GM18508 (cell line): ENCODE data around the gene CEL.

ENCODE experiments used
- ATAC-seq: cut with Tn5 transposase; IDR thresholded peaks from one replicate; pipeline ENCODE4 v1.9.1; 2021; ENCODE audit warnings: moderate number of reproducible peaks; ENCODE audit not compliant: insufficient read depth, unreplicated experiment

CEL gene

DNA sequence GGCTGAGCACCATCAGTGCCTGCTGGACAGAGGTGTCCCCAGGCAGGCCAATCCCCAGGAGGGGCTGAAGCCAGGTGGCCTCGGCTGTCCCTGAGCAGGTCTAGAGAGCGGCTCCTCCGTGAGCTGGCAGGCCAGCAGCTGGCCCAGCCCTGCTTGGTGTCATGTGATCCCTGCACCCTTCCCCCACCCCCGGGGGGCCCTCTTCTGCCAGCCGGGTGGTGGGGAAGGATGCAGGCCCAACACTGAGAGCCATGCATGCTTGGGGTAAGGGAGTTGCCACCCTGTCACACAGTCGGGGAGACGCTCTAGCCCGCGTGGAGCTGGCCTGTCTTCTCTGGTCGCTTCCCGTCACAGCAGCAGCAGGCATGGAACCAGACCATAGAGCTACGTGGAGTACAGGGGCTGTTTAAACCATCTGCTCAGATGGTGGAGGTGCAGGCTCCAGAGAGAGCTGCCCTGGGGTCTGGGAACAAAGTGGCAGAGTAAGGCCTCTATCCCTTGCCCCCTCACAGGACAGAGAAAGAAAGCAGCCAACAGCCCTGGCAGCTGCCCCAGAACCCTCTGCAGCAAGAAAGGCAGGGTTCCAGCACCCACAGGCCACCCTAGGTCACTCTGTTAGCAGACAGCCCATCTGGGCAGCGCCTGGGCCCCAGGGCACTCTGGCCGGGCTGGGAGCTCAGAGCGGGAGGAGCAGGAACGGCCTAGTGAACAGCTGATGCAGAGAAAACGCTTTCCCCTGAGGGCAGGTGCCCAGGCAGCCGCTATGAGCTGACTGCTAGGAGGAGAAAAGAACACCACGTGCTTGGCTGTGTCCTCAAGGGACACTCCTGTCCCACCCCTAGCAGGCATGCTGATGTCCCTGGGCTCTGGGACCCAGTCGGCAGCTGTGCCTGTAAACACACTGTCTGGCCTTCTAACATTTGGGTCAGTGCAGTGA is 52.4 kb downstream of the CEL start:
- no peak for ATAC-seq

DNA sequence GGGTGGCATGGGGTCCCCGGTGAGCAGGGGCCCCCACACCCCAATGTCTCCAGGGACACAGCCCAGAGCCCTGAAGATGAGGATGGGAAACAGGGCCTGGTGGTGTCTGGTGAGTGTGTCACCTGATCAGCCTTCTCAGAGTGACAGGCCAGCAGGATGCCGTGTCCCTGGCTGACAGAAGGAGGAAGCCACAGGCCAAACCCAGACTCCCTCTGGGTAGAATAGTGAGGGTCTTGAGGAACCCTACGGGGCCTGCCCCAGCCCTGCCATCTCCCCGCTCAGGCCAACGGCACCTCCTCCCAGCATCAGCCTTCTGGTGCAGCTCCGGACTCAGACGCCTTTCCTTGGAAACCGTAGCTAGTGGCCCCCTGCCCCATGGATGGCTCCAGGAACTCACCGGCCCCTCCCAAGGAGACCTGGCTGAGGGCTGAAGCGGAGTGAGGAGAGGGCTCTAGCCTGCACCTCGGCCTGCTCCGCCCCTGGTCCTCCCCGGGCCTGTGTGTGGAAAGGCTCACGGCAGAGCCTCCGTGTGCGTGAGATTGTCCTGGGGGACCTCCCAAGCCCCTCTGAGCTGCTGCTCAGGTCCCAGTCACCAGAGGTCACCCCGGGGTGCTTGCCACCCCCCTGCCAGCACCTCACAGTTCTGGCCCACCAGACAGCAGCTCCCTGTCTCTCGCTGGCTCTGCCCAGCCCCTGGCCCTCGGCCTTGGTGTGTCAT is 53.3 kb downstream of the CEL start:
- no peak for ATAC-seq

DNA sequence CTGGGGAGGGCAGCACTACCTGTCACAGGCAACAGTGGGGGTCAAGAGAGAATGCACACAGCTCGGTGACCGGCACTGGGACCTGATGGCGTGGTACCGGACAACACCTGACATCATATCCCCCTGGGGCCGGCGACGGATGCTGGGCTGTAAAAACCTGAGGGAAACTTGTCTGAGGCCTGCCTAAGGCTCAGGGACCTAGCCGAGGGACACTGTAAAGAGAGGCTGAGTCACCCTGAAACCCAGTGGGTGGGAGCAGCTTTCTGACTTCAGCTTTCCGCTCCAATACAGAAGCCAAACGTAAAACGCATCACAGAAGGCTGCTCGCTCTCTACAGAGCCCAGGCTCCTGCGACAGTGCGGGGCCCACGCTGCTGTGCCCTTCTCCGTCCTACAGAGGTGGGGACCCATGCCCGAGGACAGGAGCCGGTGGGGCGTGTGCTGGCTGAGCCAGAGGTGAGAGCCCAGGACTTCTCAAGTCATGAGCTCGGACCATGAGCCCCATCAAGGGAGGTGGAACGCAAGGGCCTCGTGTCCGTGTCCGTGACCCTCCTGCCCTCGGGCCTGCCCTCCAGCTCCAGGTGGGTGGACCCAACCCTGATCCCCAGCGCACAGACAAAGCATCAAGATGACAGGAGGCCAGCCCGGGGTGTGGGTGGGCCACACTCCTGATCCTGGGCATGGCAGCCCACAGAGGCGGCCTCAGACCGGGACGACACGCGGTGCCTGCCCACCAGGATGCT is 54.0 kb downstream of the CEL start:
- ATAC-seq = peak; percentile 51

DNA sequence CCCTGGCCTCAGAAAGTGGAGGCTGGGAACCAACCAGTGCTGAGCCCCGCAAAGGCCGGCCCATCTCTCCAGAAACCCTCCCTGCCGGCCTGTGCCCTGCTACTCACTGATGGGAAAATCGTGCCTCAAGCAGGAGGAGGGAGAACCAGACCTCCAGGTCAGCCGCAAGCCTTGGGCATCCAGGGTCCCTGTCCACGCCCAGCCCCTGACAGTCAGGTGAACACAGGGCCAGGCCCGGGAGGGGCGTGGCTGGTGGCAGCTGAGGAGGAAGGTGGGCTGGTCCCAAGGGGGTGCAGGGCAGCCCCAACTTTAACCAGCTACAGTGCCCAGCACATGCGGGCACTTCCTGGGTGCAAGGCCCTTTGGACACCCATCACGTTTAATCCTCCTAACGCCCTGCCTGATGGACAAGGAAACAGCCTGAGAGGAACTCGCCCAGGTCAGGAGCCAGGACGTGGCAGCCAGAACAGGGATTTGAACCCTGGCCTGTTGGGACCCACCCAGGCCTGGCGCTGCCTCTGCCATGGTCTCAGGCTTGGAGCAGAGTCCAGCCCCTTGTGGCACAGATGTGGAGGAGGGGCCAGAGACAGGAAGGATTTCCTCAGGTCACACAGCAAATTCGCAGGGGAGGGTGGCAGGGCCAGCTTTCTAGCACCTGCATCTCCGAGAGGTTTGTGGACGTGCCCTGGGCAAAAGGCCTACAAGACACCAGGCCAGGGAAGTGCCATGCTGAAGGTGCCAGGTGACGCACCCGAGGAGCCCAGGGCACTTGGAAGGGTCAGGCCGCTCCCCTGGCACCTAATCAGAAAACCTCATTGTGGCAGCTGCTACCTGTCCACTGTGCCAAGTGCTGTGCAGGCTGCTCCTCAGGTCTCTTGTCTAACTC is 54.8 kb downstream of the CEL start:
- ATAC-seq = no peak

DNA sequence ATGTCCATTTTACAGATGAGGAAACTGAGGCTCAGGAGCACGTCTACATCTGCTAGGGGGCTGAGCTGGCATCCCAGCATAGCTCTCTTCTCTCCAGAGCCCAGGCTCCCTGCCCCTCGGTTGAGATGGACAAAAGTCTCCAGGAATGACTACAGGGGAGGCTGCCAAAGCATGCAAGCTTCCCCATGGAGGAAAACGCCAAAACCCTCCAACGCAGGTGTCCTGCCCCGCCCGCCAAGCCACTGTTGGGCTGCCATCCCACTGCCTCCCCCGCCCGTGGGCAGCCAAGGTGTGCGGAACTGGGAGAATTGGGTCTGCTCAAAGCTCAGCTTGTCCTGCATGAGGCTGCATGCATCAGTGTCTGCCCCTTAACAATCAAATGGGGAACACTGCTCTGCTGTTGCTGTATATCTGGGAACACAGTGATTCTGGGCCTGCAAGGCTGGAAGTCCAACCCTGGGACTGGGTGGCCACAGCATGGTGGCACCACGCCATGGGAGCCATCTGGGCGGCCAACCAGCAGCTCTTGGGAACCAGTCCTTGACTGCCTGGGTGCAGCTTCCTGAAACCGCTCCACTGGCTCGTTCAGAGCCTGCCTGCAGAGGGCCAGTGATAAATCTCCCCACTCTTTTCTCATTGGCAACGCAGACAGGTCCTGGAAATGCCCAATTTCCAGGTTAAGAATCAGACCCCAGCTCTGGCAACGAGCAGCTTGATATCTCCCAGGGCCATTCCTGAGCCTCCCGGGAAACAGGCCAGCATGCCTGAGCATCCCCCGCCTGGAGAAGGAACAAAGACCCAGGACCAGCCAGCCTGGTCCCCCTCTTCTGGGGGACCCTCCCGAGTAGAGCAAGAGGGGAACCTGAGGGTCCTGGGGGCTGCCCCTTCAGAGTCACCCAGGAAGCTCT is 55.7 kb downstream of the CEL start:
- no peak for ATAC-seq

DNA sequence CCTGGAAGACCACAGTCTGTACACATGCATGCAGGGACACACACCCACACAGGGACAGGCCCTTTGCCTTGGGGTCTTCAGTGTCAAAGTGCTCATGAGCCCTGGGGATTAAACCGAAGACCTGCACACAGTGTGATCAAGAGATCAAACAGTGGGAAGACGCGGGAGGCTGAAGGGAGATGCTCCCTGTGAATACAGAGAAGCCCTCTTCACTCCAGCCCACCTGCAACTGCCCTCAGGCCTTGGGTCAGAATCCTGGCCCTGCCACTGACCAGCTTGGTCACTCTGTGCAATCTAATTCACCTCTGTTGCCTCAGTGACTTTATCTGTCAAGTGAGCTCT is 56.4 kb downstream of the CEL start:
- no peak for ATAC-seq

DNA sequence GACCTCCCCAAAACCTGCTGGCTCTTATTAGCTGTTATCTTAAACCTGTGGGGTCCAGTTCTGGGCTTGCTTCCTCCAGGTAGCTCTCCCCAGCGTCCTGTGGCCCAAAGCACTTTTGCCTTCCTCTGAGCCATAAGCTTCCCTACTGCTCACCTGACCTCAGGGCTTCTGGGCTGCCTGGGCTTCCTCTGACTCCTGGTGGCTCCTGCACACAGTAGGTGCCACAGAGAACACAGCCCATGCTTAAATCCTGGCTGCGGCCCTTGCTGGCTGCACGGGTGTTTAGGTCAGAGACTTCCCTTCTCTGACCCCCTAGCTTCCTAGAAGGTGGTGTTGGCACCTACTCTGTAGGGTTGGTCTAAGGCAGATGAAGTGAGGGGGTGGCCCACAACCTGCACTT is 56.8 kb downstream of the CEL start:
- no peak for ATAC-seq

DNA sequence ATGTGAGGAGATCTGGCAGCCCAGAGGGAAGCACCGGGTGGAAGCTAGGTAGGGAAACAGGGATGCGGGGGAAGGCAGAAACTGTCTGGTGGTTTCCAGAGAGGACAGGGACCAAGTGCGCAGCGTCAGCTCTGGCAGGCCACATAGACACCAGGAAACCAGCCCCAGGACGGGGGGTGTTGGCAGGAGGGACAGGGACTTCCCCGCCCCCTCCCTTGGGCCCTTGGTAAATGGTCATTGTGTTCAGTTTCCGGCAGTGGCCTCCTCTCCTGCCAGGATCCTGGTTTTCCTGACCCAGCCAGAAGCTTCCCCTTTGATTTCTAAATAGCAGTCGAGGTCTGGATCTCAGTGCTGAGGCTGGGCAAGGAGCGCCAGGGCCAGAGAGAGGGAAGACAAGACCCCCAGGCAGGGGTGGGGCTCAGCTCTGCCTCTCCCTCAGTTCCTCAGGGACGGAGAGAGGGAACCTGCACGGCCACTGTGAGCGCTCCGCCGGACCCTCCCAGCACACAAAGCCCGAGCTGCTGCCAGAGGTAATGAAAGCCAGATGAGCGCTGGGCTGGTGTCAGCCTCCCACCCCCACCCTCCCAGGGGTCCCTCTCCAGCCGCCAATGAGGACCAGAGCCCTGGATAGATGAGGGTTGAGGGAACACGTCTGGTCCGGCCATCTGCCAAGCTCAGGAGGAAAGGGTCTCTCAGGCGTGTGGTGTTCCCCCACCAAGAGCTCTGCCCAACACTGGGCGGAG is 57.5 kb downstream of the CEL start:
- ATAC-seq = no peak

DNA sequence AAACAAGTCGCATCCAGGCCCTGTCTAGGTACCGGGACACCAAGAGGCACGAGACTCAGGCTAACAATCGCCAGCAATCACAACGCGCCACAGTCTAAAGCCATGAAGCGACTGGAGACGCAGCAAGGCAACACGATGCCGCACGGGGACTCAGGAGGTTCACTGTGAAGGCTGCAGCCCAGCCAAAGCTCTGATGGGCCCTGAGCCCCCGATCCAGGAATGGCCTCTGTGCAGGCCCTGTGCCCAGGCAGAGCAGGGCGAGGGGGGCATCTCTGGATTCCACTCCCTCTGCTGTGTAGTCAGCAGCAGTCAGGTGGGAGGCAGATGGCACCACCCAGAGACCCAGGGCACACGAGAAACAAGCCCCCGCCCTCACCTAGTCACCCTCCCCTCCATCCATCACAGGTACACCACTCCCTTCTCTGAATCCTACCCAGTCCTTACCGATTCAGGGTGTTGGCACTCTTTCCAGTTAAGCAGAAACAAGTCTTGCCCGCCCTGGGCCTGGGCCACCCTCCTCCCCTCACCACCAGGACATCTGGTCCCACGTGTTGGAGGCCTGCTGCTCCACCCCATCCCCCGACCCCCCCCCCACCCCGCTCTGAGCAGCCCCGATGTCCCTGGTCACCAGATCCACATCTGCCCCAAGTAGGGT is 58.2 kb downstream of the CEL start:
- no peak for ATAC-seq

DNA sequence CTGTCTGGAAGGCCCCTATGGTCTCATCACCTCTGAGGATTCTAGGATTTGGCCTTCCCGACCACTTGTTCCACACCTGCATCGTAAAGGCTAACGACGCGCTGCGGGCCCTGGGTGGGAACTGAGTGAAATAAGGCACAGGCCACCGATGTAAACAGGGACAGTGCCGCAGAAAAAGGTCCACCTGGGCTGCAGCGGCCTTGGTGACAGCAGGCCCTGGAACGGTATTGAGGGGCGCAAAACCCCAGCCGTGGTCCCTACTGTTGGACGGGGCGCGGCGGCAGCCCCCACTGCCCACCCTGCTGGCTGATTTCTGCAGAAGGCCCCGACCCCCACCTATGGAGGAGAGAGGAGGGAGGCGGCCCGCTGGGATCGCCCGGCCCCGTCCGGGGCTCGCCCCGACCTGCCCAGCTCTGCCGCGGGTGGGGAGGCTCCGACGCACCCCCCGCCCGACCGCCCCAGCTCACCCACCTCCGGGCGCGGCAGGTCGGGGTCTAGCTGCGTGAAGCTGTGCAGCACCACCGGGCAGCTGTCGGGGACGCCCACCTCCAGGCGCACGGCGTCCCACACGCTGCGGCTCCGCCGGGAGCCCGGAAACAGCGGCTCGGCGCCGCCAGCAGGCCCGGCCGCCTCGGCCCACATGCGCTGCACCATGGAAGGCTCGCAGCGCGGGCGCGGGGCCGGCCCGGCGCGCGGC is 58.9 kb downstream of the CEL start:
- ATAC-seq = no peak
